H1 (cell line): ENCODE measurements around the gene FBXO41. TPM values are rescaled to one million over a fixed set of nuclear protein-coding genes. Genes with fewer than 3 reads are reported as not detected.

ENCODE experiments used
- CTCF ChIA-PET: fragments of 300-600 bp; sonication (Branson Sonifier 250); formaldehyde crosslinking; loops from one replicate; lab custom pipeline; 2021; ENCODE audit not compliant: partially characterized antibody; lab: Charles Lee
- POLR2A ChIA-PET: fragments of 300-600 bp; sonication (Branson Sonifier 250); formaldehyde crosslinking; loops from one replicate; lab custom pipeline; 2021; ENCODE audit warnings: inconsistent platforms; ENCODE audit not compliant: partially characterized antibody; lab: Charles Lee
- DNase-seq, 2 experiments: peaks; one replicate each; pipeline versions ENCODE4 v3.0.0 to v3.0.0-alpha.2; 2010 to 2022; ENCODE audit warnings: low spot score in 2 of 2, low read depth in 1 of 2, mixed read lengths in 1 of 2
- FAIRE-seq: peaks from 2 replicates; lab custom pipeline; 2011; peaks lifted over from hg19 to GRCh38; lab: Jason Lieb, UNC
- H2AFZ ChIP-seq: 2 replicates; pipeline ENCODE4 v1.8.1; 2012; ENCODE audit warnings: low read length, inconsistent platforms
- H2AK5ac ChIP-seq: 2 replicates; pipeline ENCODE4 v1.6.1; 2013; ENCODE audit warnings: low read depth, low read length
- H2BK120ac ChIP-seq: replicated peaks from 2 replicates; pipeline ENCODE3; 2013; ENCODE audit warnings: low read depth, low read length, inconsistent platforms
- H2BK12ac ChIP-seq: 2 replicates; pipeline ENCODE4 v1.6.1; 2013; ENCODE audit warnings: low read depth, low read length
- H2BK15ac ChIP-seq: 2 replicates; pipeline ENCODE4 v1.6.1; 2013; ENCODE audit warnings: low read length
- H2BK20ac ChIP-seq: 2 replicates; pipeline ENCODE4 v1.6.1; 2013; ENCODE audit warnings: low read length
- H2BK5ac ChIP-seq: 2 replicates; pipeline ENCODE4 v1.6.1; 2013; ENCODE audit warnings: low read depth, low read length
- H3K14ac ChIP-seq: 2 replicates; pipeline ENCODE4 v1.6.1; 2013; ENCODE audit warnings: inconsistent platforms; ENCODE audit not compliant: insufficient read length
- H3K18ac ChIP-seq: 2 replicates; pipeline ENCODE4 v1.6.1; 2013; ENCODE audit warnings: low read length; ENCODE audit errors: extremely low read depth
- H3K23ac ChIP-seq: 2 replicates; pipeline ENCODE4 v1.6.1; 2013; ENCODE audit warnings: inconsistent platforms; ENCODE audit not compliant: insufficient read length
- H3K23me2 ChIP-seq: 2 replicates; pipeline ENCODE4 v1.6.1; 2013; ENCODE audit warnings: low read depth, low read length
- H3K27ac ChIP-seq: 2 replicates; pipeline ENCODE4 v1.6.1; 2011; ENCODE audit warnings: low read depth, low read length, inconsistent platforms
- H3K27me3 ChIP-seq, 4 experiments: replicated peaks in 1 of 4; 1 replicate in 1 of 4; 2 replicates in 3 of 4; pipeline versions ENCODE4 v1.6.1 to v1.8.1; 2011 to 2013; ENCODE audit warnings: low read length in 3 of 4, mild to moderate bottlenecking in 3 of 4, inconsistent platforms in 2 of 4, mixed read lengths in 2 of 4, moderate library complexity in 1 of 4; ENCODE audit not compliant: control insufficient read depth in 3 of 4, insufficient read depth in 3 of 4; ENCODE audit errors: extremely low read depth in 1 of 4
- H3K36me3 ChIP-seq, 4 experiments: 2 replicates each; pipeline versions ENCODE4 v1.6.1 to v1.8.1; 2011 to 2013; ENCODE audit warnings: mild to moderate bottlenecking in 4 of 4, low read length in 3 of 4, moderate library complexity in 2 of 4, control low read depth in 1 of 4, inconsistent platforms in 1 of 4; ENCODE audit not compliant: insufficient read depth in 4 of 4, control insufficient read depth in 2 of 4
- H3K4ac ChIP-seq: replicated peaks from 2 replicates; pipeline ENCODE3; 2013; ENCODE audit warnings: low read length, low read depth, mixed read lengths, inconsistent platforms; ENCODE audit not compliant: insufficient read length
- H3K4me1 ChIP-seq, 4 experiments: replicated peaks in 1 of 4; 1 replicate in 1 of 4; 2 replicates in 3 of 4; pipeline versions ENCODE4 v1.6.1 to v1.8.1; 2011 to 2013; ENCODE audit warnings: low read length in 3 of 4, inconsistent platforms in 2 of 4, mixed read lengths in 1 of 4; ENCODE audit not compliant: insufficient read depth in 4 of 4, control insufficient read depth in 3 of 4
- H3K4me2 ChIP-seq, 2 experiments: 2 replicates each; pipeline versions ENCODE4 v1.6.1 to v1.8.1; 2011 to 2013; ENCODE audit warnings: low read depth in 2 of 2, low read length in 2 of 2, control low read depth in 1 of 2, inconsistent platforms in 1 of 2, mild to moderate bottlenecking in 1 of 2; ENCODE audit not compliant: insufficient read depth in 1 of 2
- H3K4me3 ChIP-seq, 4 experiments: fragments of 200-600, 300-600 bp in 1 of 4; sonication (generic), shearing (Covaris generic), sonication (Bioruptor Twin) in 1 of 4; 2 replicates each; pipeline versions ENCODE4 v1.5.1 to v1.8.1; 2011 to 2016; ENCODE audit warnings: low read length in 4 of 4, low read depth in 3 of 4, control low read depth in 2 of 4, inconsistent platforms in 2 of 4, mild to moderate bottlenecking in 2 of 4, mixed read lengths in 1 of 4, moderate library complexity in 1 of 4; ENCODE audit not compliant: insufficient read depth in 2 of 4; ENCODE audit errors: extremely low read depth in 1 of 4
- H3K56ac ChIP-seq: replicated peaks from 2 replicates; pipeline ENCODE3; 2013; ENCODE audit warnings: low read depth, mild to moderate bottlenecking, mixed read lengths, low read length, inconsistent platforms; ENCODE audit not compliant: insufficient read length
- H3K79me1 ChIP-seq: 2 replicates; pipeline ENCODE4 v1.6.1; 2013; ENCODE audit warnings: low read depth, low read length, control low read depth
- H3K79me2 ChIP-seq, 2 experiments: 2 replicates each; pipeline versions ENCODE4 v1.6.1 to v1.8.1; 2012 to 2013; ENCODE audit warnings: low read length in 2 of 2, mild to moderate bottlenecking in 2 of 2, inconsistent platforms in 1 of 2; ENCODE audit not compliant: insufficient read depth in 2 of 2, control insufficient read depth in 1 of 2
- H3K9ac ChIP-seq, 4 experiments: replicated peaks in 1 of 4; 1 replicate in 1 of 4; 2 replicates in 3 of 4; pipeline versions ENCODE4 v1.6.1 to v1.8.1; 2011 to 2013; ENCODE audit warnings: low read depth in 3 of 4, low read length in 3 of 4, control low read depth in 2 of 4, mild to moderate bottlenecking in 2 of 4, moderate library complexity in 2 of 4, inconsistent platforms in 1 of 4; ENCODE audit errors: extremely low read depth in 1 of 4
- H3K9me3 ChIP-seq, 2 experiments: 2 replicates each; pipeline versions ENCODE4 v1.6.1 to v1.8.1; 2012 to 2013; ENCODE audit warnings: mild to moderate bottlenecking in 2 of 2, moderate library complexity in 2 of 2, control low read depth in 1 of 2, inconsistent platforms in 1 of 2, low read depth in 1 of 2, low read length in 1 of 2, mixed read lengths in 1 of 2; ENCODE audit not compliant: insufficient read depth in 2 of 2
- H4K20me1 ChIP-seq, 2 experiments: replicated peaks in 1 of 2; 2 replicates each; pipeline versions ENCODE3 to v1.8.1; 2011 to 2013; ENCODE audit warnings: inconsistent platforms in 2 of 2, low read length in 2 of 2, mild to moderate bottlenecking in 1 of 2; ENCODE audit not compliant: insufficient read depth in 2 of 2, control insufficient read depth in 1 of 2
- H4K5ac ChIP-seq: 2 replicates; pipeline ENCODE4 v1.6.1; 2013; ENCODE audit warnings: low read length, low read depth, mixed read lengths, inconsistent platforms; ENCODE audit not compliant: insufficient read length
- H4K8ac ChIP-seq: 2 replicates; pipeline ENCODE4 v1.8.0; 2013; ENCODE audit warnings: mild to moderate bottlenecking, moderate library complexity, low read length, inconsistent platforms; ENCODE audit not compliant: insufficient read depth; ENCODE audit errors: extremely low read depth
- H4K91ac ChIP-seq: replicated peaks from 2 replicates; pipeline ENCODE3; 2013; ENCODE audit warnings: low read length, mixed read lengths, inconsistent platforms; ENCODE audit not compliant: insufficient read length
- CBX8 ChIP-seq: fragments of 300-800, 300-1000 bp; sonication (generic); IDR thresholded peaks from 2 replicates; pipeline ENCODE4 v1.7.1; 2016; ENCODE audit warnings: low read depth, low read length, borderline replicate concordance
- E2F6 ChIP-seq: IDR thresholded peaks from 2 replicates; pipeline ENCODE4 v1.6.1; 2012; ENCODE audit warnings: inconsistent platforms
- FOSL1 ChIP-seq: IDR thresholded peaks from 2 replicates; pipeline ENCODE4 v1.6.1; 2011; ENCODE audit warnings: mild to moderate bottlenecking, low read depth, low read length, moderate library complexity; ENCODE audit not compliant: insufficient read depth
- RFX5 ChIP-seq: IDR thresholded peaks from 2 replicates; pipeline ENCODE4 v1.6.1; 2011; ENCODE audit warnings: low read depth, low read length, improper control_type of control experiment, borderline replicate concordance
- RXRA ChIP-seq: IDR thresholded peaks from 2 replicates; pipeline ENCODE4 v1.6.1; 2011; ENCODE audit warnings: low read depth, mild to moderate bottlenecking, low read length, moderate library complexity; ENCODE audit not compliant: insufficient read depth
- SAP30 ChIP-seq: fragments of 300-600 bp; sonication (generic); IDR thresholded peaks from 2 replicates; pipeline ENCODE4 v1.7.1; 2012; ENCODE audit warnings: low read length, moderate library complexity, mild to moderate bottlenecking, inconsistent platforms; ENCODE audit not compliant: insufficient read depth, insufficient replicate concordance
- TEAD4 ChIP-seq: IDR thresholded peaks from 2 replicates; pipeline ENCODE4 v1.6.1; 2012; ENCODE audit warnings: low read depth, low read length, inconsistent platforms, mixed read lengths
- WGBS, 2 experiments: shearing (Covaris generic) in 1 of 2; methylation state at CpG; one replicate each; pipeline versions ENCODE4 v1.1.6 to v1.1.7; 2013 to 2015; ENCODE audit warnings: low lambda C conversion rate in 2 of 2, mixed read lengths in 2 of 2, inconsistent platforms in 1 of 2, low coverage in 1 of 2, missing lambda C conversion rate in 1 of 2; ENCODE audit not compliant: insufficient replicate concordance in 2 of 2, insufficient coverage in 1 of 2, insufficient read length in 1 of 2; ENCODE audit errors: extremely low coverage in 1 of 2, missing lambda C conversion rate in 1 of 2; 5-methylcytosine and 5-hydroxymethylcytosine counted together
- polyA plus RNA-seq, 7 experiments: library from polyadenylated mRNA; depleted of rRNA in 3 of 7; stranded (reverse) in 5 of 7; unstranded in 2 of 7; fragments of >200 nt in 5 of 7; fragments of 200-250 nt in 2 of 7; gene quantifications; 1 replicate in 5 of 7; 2 replicates in 1 of 7; 4 replicates in 1 of 7; pipeline versions ENCODE4 v1.2.1 to v1.2.3, GENCODE V29; 2011 to 2013; ENCODE audit warnings: missing spikeins in 2 of 7, mixed read lengths in 2 of 7
- total RNA-seq: library from RNA; stranded (reverse); fragmentation: NEBNext Ultra II Directional; extraction: Animal tissue kit (Norgen Biotek cat#: 25700); gene quantifications from 2 replicates; pipeline ENCODE4 v1.2.1, GENCODE V29; 2021
- TF ChIP-seq, protein P1 (sequence below), 3 experiments: IDR thresholded peaks; 1 replicate in 2 of 3; 2 replicates in 1 of 3; pipeline versions ENCODE4 v1.5.1 to v1.6.1; 2011; ENCODE audit warnings: low read length in 3 of 3, mild to moderate bottlenecking in 3 of 3, inconsistent platforms in 2 of 3, low read depth in 1 of 3, moderate library complexity in 1 of 3; ENCODE audit not compliant: insufficient read depth in 1 of 3; ENCODE audit errors: control extremely low read depth in 1 of 3

Gene FBXO41
- total and polyA plus RNA-seq, 2 of the 8 experiments (the other 6 are each of a cell fraction or from before 2014, with no cell fraction given), result 11.2 to 14.3 TPM

- H2AK5ac ChIP-seq, result no peak overlapping the region
- no peak overlapping the region for H3K56ac ChIP-seq
- no peak for FAIRE-seq
- H3K36me3 ChIP-seq, result peaks cover 14 to 45% (median 25%) of the 10 kb centered on the region in 4 experiments; a peak in 7 of 8 replicates
- H3K27me3 ChIP-seq, result no peaks in the 10 kb centered on the region
- no peak overlapping the region for H3K18ac ChIP-seq
- H3K4ac ChIP-seq, result no peak overlapping the region
- H3K9me3 ChIP-seq, result no peaks in the 10 kb centered on the region
- WGBS, 2 experiments, result 67% methylated on average over 5 of the region's 5 CpGs; no CpG with 5 or more reads in 1 of the 2 experiments
- H2BK120ac ChIP-seq, result no peak overlapping the region
- H3K27ac ChIP-seq, result no peak overlapping the region
- H3K4me3 ChIP-seq, result no peak overlapping the region
- H4K20me1 ChIP-seq, result peaks cover 15 to 16% of the 10 kb centered on the region in 2 experiments
- peaks cover 0 to 12% (median 4%) of the 10 kb centered on the region in 4 experiments; a peak in 3 of 7 replicates for H3K4me1 ChIP-seq
- no peak overlapping the region for H3K9ac ChIP-seq
- H3K23ac ChIP-seq, result no peak overlapping the region
- peak overlapping the region; percentile 21; the same call in 1 of the 2 replicates for H2BK5ac ChIP-seq
- no peak overlapping the region for H2AFZ ChIP-seq
- H4K5ac ChIP-seq, result no peak overlapping the region
- POLR2A ChIA-PET, result interaction anchor here (0.9 to 5.1 kb wide), 9 partner anchors 9 to 43 kb away, joined by 3 to 53 read pairs (median 7); partner anchors contain the start of genes CCT7 and PRADC1
- H2BK20ac ChIP-seq, result no peak overlapping the region
- no peaks in the 10 kb centered on the region for H3K79me2 ChIP-seq
- H3K23me2 ChIP-seq, result no peaks in the 10 kb centered on the region
- no peak overlapping the region for H4K91ac ChIP-seq
- no peak overlapping the region for H4K8ac ChIP-seq
- H3K14ac ChIP-seq, result no peak overlapping the region
- CTCF ChIA-PET, result interaction anchor here (1.2 to 7.0 kb wide), 11 partner anchors 11 to 100 kb away, joined by 3 to 51 read pairs (median 6); partner anchors contain the start of genes CCT7, EGR4, NOTO and PRADC1
- no peak overlapping the region for H2BK15ac ChIP-seq
- H2BK12ac ChIP-seq, result no peak overlapping the region
- H3K4me2 ChIP-seq, result no peak overlapping the region
- no peaks in the 10 kb centered on the region for H3K79me1 ChIP-seq
- DNase-seq, result no peak
- no peak for TF ChIP-seq FOSL1
- TF ChIP-seq RXRA, result no peak
- no peak for TF ChIP-seq TEAD4
- TF ChIP-seq SAP30, result no peak
- no peak for TF ChIP-seq E2F6
- TF ChIP-seq, protein P1, sequence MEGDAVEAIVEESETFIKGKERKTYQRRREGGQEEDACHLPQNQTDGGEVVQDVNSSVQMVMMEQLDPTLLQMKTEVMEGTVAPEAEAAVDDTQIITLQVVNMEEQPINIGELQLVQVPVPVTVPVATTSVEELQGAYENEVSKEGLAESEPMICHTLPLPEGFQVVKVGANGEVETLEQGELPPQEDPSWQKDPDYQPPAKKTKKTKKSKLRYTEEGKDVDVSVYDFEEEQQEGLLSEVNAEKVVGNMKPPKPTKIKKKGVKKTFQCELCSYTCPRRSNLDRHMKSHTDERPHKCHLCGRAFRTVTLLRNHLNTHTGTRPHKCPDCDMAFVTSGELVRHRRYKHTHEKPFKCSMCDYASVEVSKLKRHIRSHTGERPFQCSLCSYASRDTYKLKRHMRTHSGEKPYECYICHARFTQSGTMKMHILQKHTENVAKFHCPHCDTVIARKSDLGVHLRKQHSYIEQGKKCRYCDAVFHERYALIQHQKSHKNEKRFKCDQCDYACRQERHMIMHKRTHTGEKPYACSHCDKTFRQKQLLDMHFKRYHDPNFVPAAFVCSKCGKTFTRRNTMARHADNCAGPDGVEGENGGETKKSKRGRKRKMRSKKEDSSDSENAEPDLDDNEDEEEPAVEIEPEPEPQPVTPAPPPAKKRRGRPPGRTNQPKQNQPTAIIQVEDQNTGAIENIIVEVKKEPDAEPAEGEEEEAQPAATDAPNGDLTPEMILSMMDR (IDR thresholded peaks at IDR 0.05; ENCODE audit: control extremely low read depth in 1 of 3, insufficient read depth in 1 of 3, low read depth in 1 of 3, low read length in 3 of 3), result no peak
- no peak for TF ChIP-seq CBX8
- TF ChIP-seq RFX5, result no peak
Measured at GRCh38 chr2:73255907-73256617, 28.2 kb downstream of the FBXO41 start.
